Trophoblast cell (in vitro differentiated cells and primary cell): Measurements from ENCODE around the gene RPS27L.

ENCODE experiments used
- DNase-seq, 2 donors: peaks; one replicate each; pipeline ENCODE4 v3.0.0-alpha.2; 2016
- H2AFZ ChIP-seq: 2 replicates; pipeline ENCODE4 v1.6.1; 2013; ENCODE audit warnings: low read length, moderate library complexity, mild to moderate bottlenecking; ENCODE audit not compliant: insufficient read depth, poor library complexity
- H2AK5ac ChIP-seq: 2 replicates; pipeline ENCODE4 v1.6.1; 2013; ENCODE audit warnings: mild to moderate bottlenecking, low read length
- H2BK120ac ChIP-seq: 2 replicates; pipeline ENCODE4 v1.6.1; 2013; ENCODE audit warnings: low read length, mild to moderate bottlenecking, moderate library complexity; ENCODE audit not compliant: insufficient read depth, poor library complexity
- H2BK12ac ChIP-seq: 2 replicates; pipeline ENCODE4 v1.6.1; 2013; ENCODE audit warnings: mild to moderate bottlenecking, low read length, moderate library complexity
- H2BK5ac ChIP-seq: 2 replicates; pipeline ENCODE4 v1.6.1; 2013; ENCODE audit warnings: low read length, low read depth, moderate library complexity, mild to moderate bottlenecking; ENCODE audit not compliant: poor library complexity
- H3K14ac ChIP-seq: 2 replicates; pipeline ENCODE4 v1.6.1; 2013; ENCODE audit warnings: mild to moderate bottlenecking, low read length
- H3K18ac ChIP-seq: 2 replicates; pipeline ENCODE4 v1.6.1; 2013; ENCODE audit warnings: mild to moderate bottlenecking, low read length
- H3K23ac ChIP-seq: 2 replicates; pipeline ENCODE4 v1.6.1; 2013; ENCODE audit warnings: low read length
- H3K27ac ChIP-seq: 2 replicates; pipeline ENCODE4 v1.5.1; 2013; ENCODE audit warnings: low read depth, mild to moderate bottlenecking, inconsistent platforms, low read length, moderate library complexity
- H3K27me3 ChIP-seq: 2 replicates; pipeline ENCODE4 v1.6.1; 2013; ENCODE audit warnings: inconsistent platforms, mild to moderate bottlenecking, low read length, moderate library complexity; ENCODE audit not compliant: insufficient read depth
- H3K36me3 ChIP-seq, 2 experiments: 1 replicate in 1 of 2; 2 replicates in 1 of 2; pipeline ENCODE4 v1.6.1; 2013; ENCODE audit warnings: low read length in 2 of 2, mild to moderate bottlenecking in 2 of 2, moderate library complexity in 1 of 2; ENCODE audit not compliant: insufficient read depth in 2 of 2, control insufficient read depth in 1 of 2
- H3K4ac ChIP-seq: 2 replicates; pipeline ENCODE4 v1.6.1; 2013; ENCODE audit warnings: low read depth, mild to moderate bottlenecking, low read length, moderate library complexity
- H3K4me1 ChIP-seq, 2 experiments: 1 replicate in 1 of 2; 2 replicates in 1 of 2; pipeline ENCODE4 v1.6.1; 2013; ENCODE audit warnings: low read length in 2 of 2, mild to moderate bottlenecking in 2 of 2, moderate library complexity in 1 of 2; ENCODE audit not compliant: insufficient read depth in 2 of 2, control insufficient read depth in 1 of 2
- H3K4me2 ChIP-seq: 2 replicates; pipeline ENCODE4 v1.6.1; 2013; ENCODE audit warnings: inconsistent platforms, mild to moderate bottlenecking, low read length, moderate library complexity
- H3K4me3 ChIP-seq: 2 replicates; pipeline ENCODE4 v1.5.1; 2013; ENCODE audit warnings: mild to moderate bottlenecking, low read depth, low read length, inconsistent platforms
- H3K79me1 ChIP-seq: one replicate; pipeline ENCODE4 v1.6.1; 2013; ENCODE audit warnings: low read length
- H3K79me2 ChIP-seq: 2 replicates; pipeline ENCODE4 v1.6.1; 2013; ENCODE audit warnings: low read length, mild to moderate bottlenecking; ENCODE audit not compliant: control insufficient read depth, insufficient read depth, poor library complexity
- H3K9ac ChIP-seq: 2 replicates; pipeline ENCODE4 v1.6.1; 2013; ENCODE audit warnings: mild to moderate bottlenecking, low read length
- H3K9me3 ChIP-seq: 2 replicates; pipeline ENCODE4 v1.6.1; 2013; ENCODE audit warnings: low read depth, mild to moderate bottlenecking, control low read depth, inconsistent platforms, low read length; ENCODE audit not compliant: insufficient read depth
- H4K12ac ChIP-seq: 2 replicates; pipeline ENCODE4 v1.6.1; 2013; ENCODE audit warnings: low read depth, mild to moderate bottlenecking, low read length, moderate library complexity
- H4K8ac ChIP-seq: 2 replicates; pipeline ENCODE4 v1.6.1; 2013; ENCODE audit warnings: low read depth, mild to moderate bottlenecking, low read length, moderate library complexity
- H4K91ac ChIP-seq: one replicate; pipeline ENCODE4 v1.6.1; 2013; ENCODE audit warnings: low read depth, mild to moderate bottlenecking, low read length, moderate library complexity
- WGBS: extraction: QIAGEN DNeasy Blood & Tissue Kit; methylation state at CpG from one replicate; pipeline ENCODE4 v1.1.7; 2013; ENCODE audit warnings: missing lambda C conversion rate; ENCODE audit not compliant: insufficient read length, insufficient coverage; ENCODE audit errors: extremely low coverage; 5-methylcytosine and 5-hydroxymethylcytosine counted together

Gene RPS27L

DNA sequence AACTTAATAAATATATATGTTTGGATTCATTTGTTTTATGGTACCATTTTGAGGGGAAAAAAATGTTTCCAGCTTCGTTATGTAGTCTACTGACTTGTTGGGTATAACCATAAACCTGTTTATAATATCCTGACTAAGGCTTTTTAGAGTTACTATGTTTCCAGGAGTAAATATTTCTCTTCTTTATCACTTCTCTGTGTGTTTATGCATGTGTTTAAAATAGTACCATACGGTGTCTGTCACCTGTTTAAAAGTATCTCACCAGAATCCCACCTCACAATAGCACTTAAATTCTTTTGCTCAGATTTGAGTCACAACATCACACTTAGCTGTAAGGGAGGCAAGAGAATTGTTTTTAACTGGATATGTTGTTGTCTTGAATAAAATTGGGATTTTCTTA is 20.5 kb downstream of the RPS27L start:
- H4K12ac ChIP-seq, result no peak overlapping the region
- H2BK12ac ChIP-seq, result no peak overlapping the region
- no peak overlapping the region for H2BK5ac ChIP-seq
- no peaks in the 10 kb centered on the region for H3K79me2 ChIP-seq
- H3K14ac ChIP-seq, result no peak overlapping the region
- H3K9me3 ChIP-seq, result no peaks in the 10 kb centered on the region
- WGBS, result no CpG with 5 or more reads among the region's 2 CpGs
- H3K79me1 ChIP-seq, result no peaks in the 10 kb centered on the region
- H4K91ac ChIP-seq, result no peak overlapping the region
- H3K23ac ChIP-seq, result no peak overlapping the region
- no peaks in the 10 kb centered on the region for H3K4me1 ChIP-seq
- no peaks in the 10 kb centered on the region for H3K27me3 ChIP-seq
- H2AK5ac ChIP-seq, result no peak overlapping the region
- H2BK120ac ChIP-seq, result no peak overlapping the region
- no peak overlapping the region for H3K18ac ChIP-seq
- no peak overlapping the region for H3K4me3 ChIP-seq
- H3K4me2 ChIP-seq, result no peak overlapping the region
- peak in 1 of 2 donors; percentile 46 for DNase-seq
- no peak overlapping the region for H3K4ac ChIP-seq
- no peak overlapping the region for H4K8ac ChIP-seq
- H2AFZ ChIP-seq, result no peak overlapping the region
- peaks cover 0 to 2% of the 10 kb centered on the region in 2 experiments for H3K36me3 ChIP-seq
- H3K9ac ChIP-seq, result no peak overlapping the region
- no peak overlapping the region for H3K27ac ChIP-seq

DNA sequence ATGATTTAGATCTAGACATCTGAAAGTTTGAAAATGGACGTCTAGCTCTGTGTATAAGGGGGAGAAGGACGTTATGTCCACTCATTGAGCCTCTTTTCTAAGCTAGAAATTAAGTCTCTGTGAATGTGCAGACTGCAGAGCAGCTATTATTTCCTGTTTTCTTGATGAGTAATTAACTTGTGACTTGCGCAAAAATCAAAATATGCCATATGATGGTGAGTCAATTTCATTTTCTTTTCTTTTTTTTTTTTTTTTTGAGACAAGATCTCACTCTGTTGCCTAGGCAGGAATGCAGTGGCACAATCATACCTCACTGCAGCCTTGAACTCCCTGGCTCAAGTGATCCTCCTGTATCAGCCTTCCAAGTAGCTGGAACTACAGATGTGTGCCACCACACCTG is 21.5 kb downstream of the RPS27L start:
- Histone ChIP-seq H3K18ac (no peak overlapping the region), H4K91ac (no peak overlapping the region), H3K9ac (no peak overlapping the region), H2BK120ac (no peak overlapping the region), H3K27me3 (no peaks in the 10 kb centered on the region), H4K12ac (no peak overlapping the region), H3K27ac (no peak overlapping the region), H3K79me2 (no peaks in the 10 kb centered on the region), H3K4me2 (no peak overlapping the region), H2AFZ (no peak overlapping the region), H3K4me1 (no peaks in the 10 kb centered on the region), H3K14ac (no peak overlapping the region), H3K9me3 (no peaks in the 10 kb centered on the region), H3K4me3 (no peak overlapping the region), H2AK5ac (no peak overlapping the region), H3K36me3 (peaks cover under 1 to 1% of the 10 kb centered on the region in 2 experiments), H4K8ac (no peak overlapping the region), H2BK12ac (no peak overlapping the region), H3K4ac (no peak overlapping the region), H3K23ac (no peak overlapping the region), H3K79me1 (no peaks in the 10 kb centered on the region), H2BK5ac (no peak overlapping the region)
- WGBS, result no CpG with 5 or more reads among the region's 3 CpGs
- DNase-seq, result peak; percentile 50 to 85

DNA sequence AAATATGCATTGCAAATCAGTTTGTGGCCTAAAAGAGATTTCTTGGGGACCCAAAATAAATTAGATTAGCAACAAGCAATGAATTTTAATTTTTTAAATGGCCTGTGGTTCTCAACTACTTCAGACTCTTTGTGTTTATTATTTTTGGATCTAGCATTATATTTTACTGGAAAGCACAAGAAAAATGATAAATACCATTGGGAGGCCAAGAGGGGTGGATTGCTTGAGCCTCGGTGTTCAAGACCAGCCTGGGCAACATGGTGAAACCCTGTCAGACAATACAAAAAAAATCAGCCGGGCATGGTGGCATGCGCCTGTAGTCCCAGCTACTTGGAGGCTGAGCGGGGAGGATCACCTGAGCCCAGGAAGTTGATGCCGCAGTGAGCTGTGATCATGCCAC is 22.0 kb downstream of the RPS27L start:
- no peak for DNase-seq
- Histone ChIP-seq H3K27ac (no peak overlapping the region), H2BK120ac (no peak overlapping the region), H2AK5ac (no peak overlapping the region), H3K79me2 (no peaks in the 10 kb centered on the region), H3K27me3 (no peaks in the 10 kb centered on the region), H3K4me2 (no peak overlapping the region), H3K4me1 (no peaks in the 10 kb centered on the region), H2AFZ (no peak overlapping the region), H3K14ac (no peak overlapping the region), H3K18ac (no peak overlapping the region), H3K36me3 (peaks cover 1 to 2% of the 10 kb centered on the region in 2 experiments), H3K23ac (no peak overlapping the region), H3K4me3 (no peak overlapping the region), H3K79me1 (no peaks in the 10 kb centered on the region), H2BK12ac (no peak overlapping the region), H2BK5ac (no peak overlapping the region), H4K12ac (no peak overlapping the region), H4K8ac (no peak overlapping the region), H3K9ac (no peak overlapping the region), H3K9me3 (no peaks in the 10 kb centered on the region), H3K4ac (no peak overlapping the region), H4K91ac (no peak overlapping the region)
- no CpG with 5 or more reads among the region's 5 CpGs for WGBS

DNA sequence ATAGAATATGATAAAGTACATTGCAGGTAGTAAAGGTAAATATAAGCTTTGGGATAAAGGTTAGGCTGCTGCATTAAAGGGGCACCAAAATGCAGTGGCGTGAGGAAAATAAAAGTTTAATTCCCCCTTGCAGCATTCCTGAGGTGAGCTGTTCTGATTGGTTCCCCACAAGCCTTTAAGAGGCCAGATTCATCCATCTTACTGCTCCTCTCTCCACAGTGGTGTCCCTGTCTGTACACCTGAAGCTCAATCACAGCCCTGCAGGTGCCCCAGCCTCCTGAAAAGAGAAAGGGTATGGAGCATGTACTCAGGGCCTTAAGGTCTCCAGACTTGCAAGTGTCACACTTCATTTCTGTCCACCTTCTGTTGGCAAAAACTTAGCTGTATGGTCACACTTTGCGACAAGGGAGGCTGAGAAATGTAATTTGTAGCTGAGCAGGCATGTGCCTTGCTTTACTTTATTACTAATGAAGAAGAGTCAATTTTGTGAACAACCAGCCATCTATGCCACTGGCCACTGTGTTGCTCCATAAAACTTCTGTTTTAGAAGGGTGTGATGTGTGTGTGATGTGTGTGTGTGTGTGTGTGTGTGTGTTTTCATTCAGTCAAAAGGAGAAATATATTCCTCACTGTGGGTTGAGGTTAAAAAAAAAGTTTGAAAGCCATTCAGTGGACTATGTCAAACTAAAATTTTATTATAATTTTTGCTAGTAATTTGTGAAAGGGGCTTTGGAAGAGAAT is 22.9 kb downstream of the RPS27L start:
- no peak overlapping the region for H2BK120ac ChIP-seq
- H4K91ac ChIP-seq, result no peak overlapping the region
- H2BK5ac ChIP-seq, result no peak overlapping the region
- no peak overlapping the region for H3K4ac ChIP-seq
- no peak overlapping the region for H2AFZ ChIP-seq
- no peak overlapping the region for H3K4me2 ChIP-seq
- no peak overlapping the region for H2BK12ac ChIP-seq
- no peaks in the 10 kb centered on the region for H3K79me2 ChIP-seq
- WGBS, result no CpG with 5 or more reads among the region's 2 CpGs
- H4K8ac ChIP-seq, result no peak overlapping the region
- no peak overlapping the region for H3K14ac ChIP-seq
- H3K9me3 ChIP-seq, result no peaks in the 10 kb centered on the region
- H2AK5ac ChIP-seq, result no peak overlapping the region
- peaks cover 4 to 5% of the 10 kb centered on the region in 2 experiments for H3K36me3 ChIP-seq
- no peaks in the 10 kb centered on the region for H3K4me1 ChIP-seq
- H3K79me1 ChIP-seq, result no peaks in the 10 kb centered on the region
- H3K4me3 ChIP-seq, result no peak overlapping the region
- H3K27ac ChIP-seq, result no peak overlapping the region
- H3K23ac ChIP-seq, result no peak overlapping the region
- no peak for DNase-seq
- no peak overlapping the region for H4K12ac ChIP-seq
- no peaks in the 10 kb centered on the region for H3K27me3 ChIP-seq
- no peak overlapping the region for H3K18ac ChIP-seq
- no peak overlapping the region for H3K9ac ChIP-seq
